Measurements from ENCODE around the gene THAP8. TPM values are rescaled to one million over a fixed set of nuclear protein-coding genes. Genes with fewer than 3 reads are reported as not detected.

Gene THAP8
- total RNA-seq, 1 experiment from 2014 or later = 5.4 TPM

GRCh38 chr19:36058481-36059179 lies 4.5 kb upstream of the THAP8 start:
- DNase-seq = no peak
- Mint-ChIP-seq H3K4me1 (peaks cover 14 to 15% of the 10 kb centered on the region in 2 experiments), H3K9me3 (no peaks in the 10 kb centered on the region; a peak in 1 of 5 replicates), H3K36me3 (ENCODE audit: insufficient read depth in 1 of 3, low read depth in 3 of 3) (peaks cover 19 to 57% (median 21%) of the 10 kb centered on the region in 3 experiments), H3K27me3 (ENCODE audit: low read depth) (no peaks in the 10 kb centered on the region; the same call in 1 of the 2 replicates), H3K4me3 (no peak overlapping the region), H3K27ac (peak overlapping the region in 1 of 3 experiments; percentile 49; a peak in 1 of 7 replicates)
- no peak overlapping the region for H3K9ac ChIP-seq (ENCODE audit: extremely low read depth, insufficient read length, low read length)
- H4K5ac ChIP-seq (ENCODE audit: insufficient read length, low read depth, low read length) = no peak overlapping the region
- no peak overlapping the region for H3K18ac ChIP-seq (ENCODE audit: insufficient read length, low read depth, low read length)
- TF ChIP-seq, protein P1, sequence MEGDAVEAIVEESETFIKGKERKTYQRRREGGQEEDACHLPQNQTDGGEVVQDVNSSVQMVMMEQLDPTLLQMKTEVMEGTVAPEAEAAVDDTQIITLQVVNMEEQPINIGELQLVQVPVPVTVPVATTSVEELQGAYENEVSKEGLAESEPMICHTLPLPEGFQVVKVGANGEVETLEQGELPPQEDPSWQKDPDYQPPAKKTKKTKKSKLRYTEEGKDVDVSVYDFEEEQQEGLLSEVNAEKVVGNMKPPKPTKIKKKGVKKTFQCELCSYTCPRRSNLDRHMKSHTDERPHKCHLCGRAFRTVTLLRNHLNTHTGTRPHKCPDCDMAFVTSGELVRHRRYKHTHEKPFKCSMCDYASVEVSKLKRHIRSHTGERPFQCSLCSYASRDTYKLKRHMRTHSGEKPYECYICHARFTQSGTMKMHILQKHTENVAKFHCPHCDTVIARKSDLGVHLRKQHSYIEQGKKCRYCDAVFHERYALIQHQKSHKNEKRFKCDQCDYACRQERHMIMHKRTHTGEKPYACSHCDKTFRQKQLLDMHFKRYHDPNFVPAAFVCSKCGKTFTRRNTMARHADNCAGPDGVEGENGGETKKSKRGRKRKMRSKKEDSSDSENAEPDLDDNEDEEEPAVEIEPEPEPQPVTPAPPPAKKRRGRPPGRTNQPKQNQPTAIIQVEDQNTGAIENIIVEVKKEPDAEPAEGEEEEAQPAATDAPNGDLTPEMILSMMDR (conservative IDR thresholded peaks at IDR 0.05) = no peak
- no peak overlapping the region for H3K27ac ChIP-seq (ENCODE audit: insufficient read length, low read depth, low read length)
- H3K4me2 ChIP-seq (ENCODE audit: insufficient read depth, insufficient read length, low read length) = no peak overlapping the region
- no peak overlapping the region for H2BK120ac ChIP-seq (ENCODE audit: low read depth, low read length, poor library complexity, severe bottlenecking)
- H3K79me1 ChIP-seq (ENCODE audit: insufficient read depth, low read depth, low read length, poor library complexity, severe bottlenecking) = peaks cover 4% of the 10 kb centered on the region
- no peak overlapping the region for H4K8ac ChIP-seq (replicated peaks; ENCODE audit: insufficient read length, low read depth, low read length)
- 0 out of 2 replicates have a peak, but pooled peaks cover under 1% of the 10 kb centered on the region for H3K4me1 ChIP-seq (ENCODE audit: insufficient read depth, low read length)
- no peak overlapping the region for H2BK20ac ChIP-seq (ENCODE audit: low read depth, low read length, poor library complexity, severe bottlenecking)
- H2BK12ac ChIP-seq (ENCODE audit: insufficient read length, low read depth, low read length) = no peak overlapping the region
- H3K79me2 ChIP-seq (ENCODE audit: insufficient read depth, low read length) = peaks cover 2% of the 10 kb centered on the region; the same call in 1 of the 2 replicates
- H2AFZ ChIP-seq (ENCODE audit: low read length) = no peak overlapping the region
- peaks cover 9% of the 10 kb centered on the region for H3K23me2 ChIP-seq (ENCODE audit: insufficient read length, low read depth, low read length, poor library complexity, severe bottlenecking)
- no peak overlapping the region for H3T11ph ChIP-seq (ENCODE audit: low read length)
- H3K4ac ChIP-seq (ENCODE audit: low read depth, low read length) = no peak overlapping the region
- no peak overlapping the region for H4K91ac ChIP-seq (ENCODE audit: insufficient read length, low read depth, low read length)
- no peak overlapping the region for H2AK5ac ChIP-seq (ENCODE audit: insufficient read length, low read length)
- no peaks in the 10 kb centered on the region for H3K9me3 ChIP-seq (ENCODE audit: control insufficient read depth, low read depth, low read length)
- H4K20me1 ChIP-seq (ENCODE audit: control insufficient read depth, insufficient read depth, insufficient read length) = no peaks in the 10 kb centered on the region
- H2BK15ac ChIP-seq (ENCODE audit: low read depth, low read length) = no peak overlapping the region
- no CpG with 5 or more reads among the region's 12 CpGs for WGBS (ENCODE audit: extremely low coverage, insufficient read length, low lambda C conversion rate)
- H3K23ac ChIP-seq (ENCODE audit: insufficient read length, low read depth, low read length) = no peak overlapping the region
- H3K14ac ChIP-seq (ENCODE audit: insufficient read depth, low read length) = no peak overlapping the region
- H3K56ac ChIP-seq (ENCODE audit: insufficient read length, low read depth, low read length) = no peak overlapping the region
- H3K27me3 ChIP-seq (ENCODE audit: insufficient read depth, low read length) = no peaks in the 10 kb centered on the region
- no peak overlapping the region for H2BK5ac ChIP-seq (ENCODE audit: insufficient read length, low read length)
